ENCODE results near the gene LIN7A.

DNA sequence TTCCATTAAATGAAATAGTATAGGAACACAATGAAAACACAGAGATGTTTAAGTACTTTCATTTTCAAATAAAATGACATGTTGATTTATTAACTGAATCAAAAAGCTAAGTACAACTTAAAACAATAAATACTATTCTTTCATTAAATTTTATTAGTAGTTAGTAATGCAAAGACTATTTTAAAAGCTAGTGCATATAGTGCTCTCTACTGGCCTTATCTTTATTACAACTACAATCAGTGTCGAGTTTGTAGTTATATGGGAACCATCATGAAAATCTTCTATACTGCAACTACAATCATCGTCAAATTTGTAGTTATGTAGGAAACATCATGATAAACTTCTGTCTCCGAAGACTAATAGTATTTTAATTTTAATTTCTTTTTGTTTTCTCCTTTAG lies 8.9 kb upstream of the LIN7A start:
- TF ChIP-seq, protein P1, sequence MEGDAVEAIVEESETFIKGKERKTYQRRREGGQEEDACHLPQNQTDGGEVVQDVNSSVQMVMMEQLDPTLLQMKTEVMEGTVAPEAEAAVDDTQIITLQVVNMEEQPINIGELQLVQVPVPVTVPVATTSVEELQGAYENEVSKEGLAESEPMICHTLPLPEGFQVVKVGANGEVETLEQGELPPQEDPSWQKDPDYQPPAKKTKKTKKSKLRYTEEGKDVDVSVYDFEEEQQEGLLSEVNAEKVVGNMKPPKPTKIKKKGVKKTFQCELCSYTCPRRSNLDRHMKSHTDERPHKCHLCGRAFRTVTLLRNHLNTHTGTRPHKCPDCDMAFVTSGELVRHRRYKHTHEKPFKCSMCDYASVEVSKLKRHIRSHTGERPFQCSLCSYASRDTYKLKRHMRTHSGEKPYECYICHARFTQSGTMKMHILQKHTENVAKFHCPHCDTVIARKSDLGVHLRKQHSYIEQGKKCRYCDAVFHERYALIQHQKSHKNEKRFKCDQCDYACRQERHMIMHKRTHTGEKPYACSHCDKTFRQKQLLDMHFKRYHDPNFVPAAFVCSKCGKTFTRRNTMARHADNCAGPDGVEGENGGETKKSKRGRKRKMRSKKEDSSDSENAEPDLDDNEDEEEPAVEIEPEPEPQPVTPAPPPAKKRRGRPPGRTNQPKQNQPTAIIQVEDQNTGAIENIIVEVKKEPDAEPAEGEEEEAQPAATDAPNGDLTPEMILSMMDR (IDR thresholded peaks at IDR 0.05) = peak in 1 of 5 experiments; percentile 6
- TF ChIP-seq POLR2A (IDR thresholded peaks at IDR 0.05) (no peak), POLR2AphosphoS5 (IDR thresholded peaks at IDR 0.05) (no peak), EP300 (IDR thresholded peaks at IDR 0.05; ENCODE audit: low read depth) (no peak)

Measured in transverse colon (tissue), 4 donors.